ENCODE results near the gene PAIP1.
"Not testable (repeated sequence)": the region's sequence is repeated elsewhere in the genome, so short reads cannot be mapped to it uniquely, and the experiment has no call there.

Gene PAIP1

GRCh38 chr5:43523662-43524072 is 33.2 kb downstream of the PAIP1 start:
- peaks cover 26 to 49% of the 10 kb centered on the region in 2 donors for H3K36me3 Mint-ChIP-seq
- ATAC-seq (replicated peaks) (no peak), DNase-seq (no peak)
- H3K27me3 Mint-ChIP-seq = no peaks in the 10 kb centered on the region
- no peak overlapping the region for H3K27ac Mint-ChIP-seq
- peaks cover 0 to 1% of the 10 kb centered on the region in 2 donors for H3K9me3 Mint-ChIP-seq
- H3K4me3 Mint-ChIP-seq = no peak overlapping the region
- H3K4me1 Mint-ChIP-seq = peaks cover 0 to 1% of the 10 kb centered on the region in 2 donors

- peaks cover 24 to 39% of the 10 kb centered on the region in 2 donors for H3K36me3 Mint-ChIP-seq
- no peaks in the 10 kb centered on the region for H3K27me3 Mint-ChIP-seq
- peaks cover 0 to 2% of the 10 kb centered on the region in 2 donors for H3K9me3 Mint-ChIP-seq
- ATAC-seq (replicated peaks) (no peak), DNase-seq (no peak)
- no peak overlapping the region for H3K4me3 Mint-ChIP-seq
- H3K4me1 Mint-ChIP-seq = peaks cover 6 to 8% of the 10 kb centered on the region in 2 donors
- no peak overlapping the region for H3K27ac Mint-ChIP-seq
These were observed 36.3 kb downstream of the PAIP1 start for GRCh38 chr5:43520615-43521014.

DNA sequence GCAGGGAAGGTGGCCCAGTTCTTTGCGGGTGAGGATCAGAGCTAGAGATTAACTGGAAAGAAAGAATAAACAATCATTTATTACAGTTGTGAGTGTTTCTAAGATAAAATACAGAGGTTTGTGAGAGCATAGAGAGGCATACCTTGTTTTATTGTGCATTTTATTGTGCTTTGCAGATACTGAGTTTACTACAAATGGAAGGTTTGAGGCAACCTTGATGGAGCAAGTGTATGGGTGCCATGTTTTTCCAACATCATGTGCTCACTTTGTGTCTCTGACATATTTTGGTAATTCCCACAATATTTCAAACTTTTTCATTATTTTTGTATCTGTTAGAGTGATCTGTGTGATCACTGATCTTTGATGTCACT is 41.2 kb downstream of the PAIP1 start:
- H3K36me3 Mint-ChIP-seq = peaks cover 5 to 13% of the 10 kb centered on the region in 2 donors
- H3K4me1 Mint-ChIP-seq = peaks cover 16 to 31% of the 10 kb centered on the region in 2 donors
- DNase-seq (no peak), ATAC-seq (replicated peaks) (no peak)
- H3K27me3 Mint-ChIP-seq = no peaks in the 10 kb centered on the region
- peak overlapping the region; percentile 89 to 95 for H3K4me3 Mint-ChIP-seq
- peaks cover 0 to 1% of the 10 kb centered on the region in 2 donors for H3K9me3 Mint-ChIP-seq
- H3K27ac Mint-ChIP-seq = peak overlapping the region; percentile 93

DNA sequence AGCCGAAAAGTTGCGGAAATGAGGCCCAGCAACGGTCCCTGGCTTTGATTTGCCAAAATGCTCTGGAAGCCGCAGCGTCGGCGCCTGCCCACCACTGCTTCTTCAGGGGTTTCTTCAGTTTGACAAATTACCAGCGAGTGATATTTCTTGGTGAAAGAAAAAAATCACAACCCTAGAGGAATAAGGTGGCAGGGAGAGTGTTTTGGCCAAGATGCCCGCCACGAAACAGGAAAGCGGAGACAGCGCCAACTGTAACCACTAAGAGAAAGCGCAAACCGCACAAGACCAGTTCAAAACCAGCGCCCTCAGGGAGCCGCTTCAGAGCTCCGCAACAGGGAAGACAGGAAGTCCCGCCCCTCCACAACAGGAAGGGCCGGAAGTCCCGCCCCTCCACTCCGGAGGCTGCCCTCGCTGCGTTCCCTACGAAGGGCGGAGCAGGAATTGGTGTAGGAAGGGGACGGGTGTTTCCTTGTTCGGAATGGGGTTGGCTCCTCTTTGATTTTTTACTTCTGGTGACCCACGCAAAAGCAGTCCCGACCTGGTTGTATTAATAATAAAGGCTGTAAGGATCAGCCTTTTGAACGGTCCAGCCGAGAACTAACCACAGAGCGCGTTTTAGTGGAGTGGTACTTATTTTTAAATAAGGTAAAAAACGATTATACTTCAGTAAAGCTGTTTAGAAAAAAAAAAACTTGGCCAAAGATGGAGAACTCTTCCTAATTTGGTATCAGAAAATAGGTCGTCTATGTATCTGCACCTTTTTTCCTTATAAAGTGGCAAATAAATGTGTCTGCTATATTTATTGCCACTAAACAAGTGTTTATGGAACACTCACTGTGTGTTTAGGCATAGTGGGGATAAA is 41.8 kb downstream of the PAIP1 start, which contains the start of gene C5orf34:
Gene C5orf34 (minus strand): TSS at position 333 of the 862 bp plus-strand sequence. CDS start 5,809 bp downstream, outside the sequence.
- peak; percentile 99 for ATAC-seq (replicated peaks)
- peaks cover 0 to 1% of the 10 kb centered on the region in 2 donors for H3K9me3 Mint-ChIP-seq
- H3K27ac Mint-ChIP-seq = peak within 1 kb of the TSS; percentile 93
- H3K4me3 Mint-ChIP-seq = peak within 1 kb of the TSS; percentile 89 to 95
- peaks cover 14 to 31% of the 10 kb centered on the region in 2 donors for H3K4me1 Mint-ChIP-seq
- no peaks in the 10 kb centered on the region for H3K27me3 Mint-ChIP-seq
- peak; percentile 90 for DNase-seq
- peaks cover 6 to 10% of the 10 kb centered on the region in 2 donors for H3K36me3 Mint-ChIP-seq

GRCh38 chr5:43514471-43514815 is 42.4 kb downstream of the PAIP1 start:
- ATAC-seq (replicated peaks) (peak; percentile 49), DNase-seq (no peak)
- H3K27ac Mint-ChIP-seq = peak overlapping the region; percentile 93
- peaks cover 14 to 31% of the 10 kb centered on the region in 2 donors for H3K4me1 Mint-ChIP-seq
- peaks cover 6 to 10% of the 10 kb centered on the region in 2 donors for H3K36me3 Mint-ChIP-seq
- H3K4me3 Mint-ChIP-seq = peak overlapping the region; percentile 89 to 95
- H3K27me3 Mint-ChIP-seq = no peaks in the 10 kb centered on the region
- H3K9me3 Mint-ChIP-seq = peaks cover 0 to 1% of the 10 kb centered on the region in 2 donors

GRCh38 chr5:43514025-43514424 is 42.9 kb downstream of the PAIP1 start:
- peak overlapping the region; percentile 89 to 95 for H3K4me3 Mint-ChIP-seq
- H3K36me3 Mint-ChIP-seq = peaks cover 6 to 10% of the 10 kb centered on the region in 2 donors
- ATAC-seq (replicated peaks) (no peak), DNase-seq (no peak)
- peaks cover 14 to 31% of the 10 kb centered on the region in 2 donors for H3K4me1 Mint-ChIP-seq
- no peaks in the 10 kb centered on the region for H3K27me3 Mint-ChIP-seq
- no peak overlapping the region for H3K27ac Mint-ChIP-seq
- peaks cover 0 to 1% of the 10 kb centered on the region in 2 donors for H3K9me3 Mint-ChIP-seq

GRCh38 chr5:43511062-43511461 is 45.8 kb downstream of the PAIP1 start:
- not testable (repeated sequence) for H3K9me3 Mint-ChIP-seq; H3K4me3 Mint-ChIP-seq; DNase-seq; H3K27ac Mint-ChIP-seq; ATAC-seq (replicated peaks); H3K36me3 Mint-ChIP-seq; H3K27me3 Mint-ChIP-seq
- H3K4me1 Mint-ChIP-seq = peaks cover 10 to 24% of the 10 kb centered on the region in 2 donors

DNA sequence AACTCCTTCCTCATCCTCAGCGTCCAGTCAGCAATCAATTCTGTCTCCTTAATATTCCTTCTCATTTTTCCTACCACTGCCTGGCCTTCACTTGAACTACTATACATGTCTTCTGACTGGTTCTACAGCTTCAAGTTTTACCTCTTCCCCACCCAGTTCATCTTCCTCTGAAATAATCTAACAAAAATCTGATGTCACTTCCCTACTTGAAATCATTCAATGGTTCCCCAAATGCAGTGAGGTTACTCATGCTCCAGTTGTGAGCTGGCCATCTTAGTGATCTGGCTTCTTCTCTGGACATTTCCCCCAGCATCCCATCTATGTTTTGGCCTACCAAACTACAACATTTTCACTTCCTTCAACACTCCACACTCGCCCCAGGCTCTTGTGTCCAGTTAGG is 58.3 kb downstream of the PAIP1 start:
- DNase-seq = no peak
- Mint-ChIP-seq H3K9me3 (no peaks in the 10 kb centered on the region), H3K4me3 (no peak overlapping the region), H3K36me3 (peaks cover 7 to 12% of the 10 kb centered on the region in 2 donors), H3K27me3 (no peaks in the 10 kb centered on the region), H3K4me1 (no peaks in the 10 kb centered on the region), H3K27ac (no peak overlapping the region)
- ATAC-seq (replicated peaks) = no peak

DNA sequence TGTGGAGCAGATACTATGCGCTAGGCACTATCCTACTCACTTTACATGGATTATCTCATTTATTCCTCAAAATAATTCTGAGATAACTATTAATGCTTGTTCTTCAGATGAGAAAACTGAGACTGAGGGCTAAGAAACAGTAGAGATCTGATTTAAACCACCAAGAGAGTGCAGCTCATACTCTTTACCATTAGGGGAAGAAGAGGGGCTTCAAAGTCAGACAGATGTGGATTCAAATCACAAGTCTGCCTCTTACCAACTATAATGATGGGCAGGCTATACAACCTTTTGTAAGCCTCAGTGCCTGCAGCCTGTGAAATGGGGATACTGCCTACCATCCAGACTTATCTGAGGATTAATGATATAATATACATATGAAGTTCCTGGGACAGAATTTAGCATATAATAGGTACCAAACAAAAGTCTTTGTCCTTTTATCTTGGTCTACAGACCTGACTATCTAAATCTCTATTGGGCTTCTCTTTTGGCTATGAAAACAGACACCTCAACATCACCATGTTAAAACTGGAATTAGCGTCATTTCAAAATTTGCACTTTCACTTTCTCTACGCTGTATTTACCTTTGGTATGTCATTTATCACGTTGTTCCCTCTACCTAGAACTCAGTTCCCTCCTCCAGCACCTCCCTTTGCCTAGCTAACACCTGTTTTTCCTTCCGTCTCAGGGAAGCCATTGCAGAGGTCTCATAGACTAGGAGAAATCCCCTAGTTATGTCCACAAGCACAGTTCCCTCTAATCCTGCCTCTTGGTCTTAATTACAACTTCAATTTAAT is 59.4 kb downstream of the PAIP1 start:
- H3K4me1 Mint-ChIP-seq = no peaks in the 10 kb centered on the region
- no peaks in the 10 kb centered on the region for H3K27me3 Mint-ChIP-seq
- peaks cover 7 to 9% of the 10 kb centered on the region in 2 donors for H3K36me3 Mint-ChIP-seq
- no peak overlapping the region for H3K4me3 Mint-ChIP-seq
- H3K27ac Mint-ChIP-seq = no peak overlapping the region
- no peak for ATAC-seq (replicated peaks)
- H3K9me3 Mint-ChIP-seq = no peaks in the 10 kb centered on the region
- DNase-seq = no peak

DNA sequence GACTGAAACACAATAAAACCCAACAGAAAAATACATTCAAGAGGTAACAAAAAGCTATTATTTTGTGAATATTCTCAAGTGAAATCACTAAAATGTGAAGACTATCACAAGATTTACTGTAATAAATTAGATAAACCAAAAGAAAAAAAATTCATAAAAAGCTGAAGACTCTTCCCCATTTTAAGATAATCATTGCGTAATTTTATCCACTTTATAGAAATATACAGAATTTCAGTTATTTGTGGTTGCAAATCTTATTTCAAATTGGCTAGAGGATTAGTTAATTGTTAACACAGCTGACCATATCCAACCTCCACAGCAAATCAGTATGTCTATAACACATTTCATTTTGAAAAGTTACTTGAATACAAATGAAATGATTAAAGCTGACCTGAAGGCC is 65.6 kb downstream of the PAIP1 start:
- no peaks in the 10 kb centered on the region for H3K27me3 Mint-ChIP-seq
- no peak overlapping the region for H3K4me3 Mint-ChIP-seq
- DNase-seq = no peak
- peaks cover 5 to 10% of the 10 kb centered on the region in 2 donors for H3K36me3 Mint-ChIP-seq
- H3K9me3 Mint-ChIP-seq = no peaks in the 10 kb centered on the region
- H3K4me1 Mint-ChIP-seq = peaks cover 0 to 2% of the 10 kb centered on the region in 2 donors
- ATAC-seq (replicated peaks) = no peak
- no peak overlapping the region for H3K27ac Mint-ChIP-seq

- no peak for ATAC-seq (replicated peaks)
- Mint-ChIP-seq H3K27me3 (no peaks in the 10 kb centered on the region), H3K4me1 (peaks cover 12 to 26% of the 10 kb centered on the region in 2 donors), H3K4me3 (no peak overlapping the region), H3K9me3 (no peaks in the 10 kb centered on the region), H3K36me3 (peaks cover 6 to 15% of the 10 kb centered on the region in 2 donors), H3K27ac (no peak overlapping the region)
- DNase-seq = no peak
These were observed 70.5 kb downstream of the PAIP1 start for GRCh38 chr5:43486353-43486752.

- H3K36me3 Mint-ChIP-seq = peaks cover 6 to 18% of the 10 kb centered on the region in 2 donors
- peak overlapping the region in 1 of 2 donors; percentile 10 for H3K4me3 Mint-ChIP-seq
- H3K9me3 Mint-ChIP-seq = no peaks in the 10 kb centered on the region
- DNase-seq = no peak
- peaks cover 12 to 26% of the 10 kb centered on the region in 2 donors for H3K4me1 Mint-ChIP-seq
- peak overlapping the region; percentile 100 for H3K27ac Mint-ChIP-seq
- ATAC-seq (replicated peaks) = no peak
- no peaks in the 10 kb centered on the region for H3K27me3 Mint-ChIP-seq
These were observed 71.5 kb downstream of the PAIP1 start for GRCh38 chr5:43485406-43485805.

DNA sequence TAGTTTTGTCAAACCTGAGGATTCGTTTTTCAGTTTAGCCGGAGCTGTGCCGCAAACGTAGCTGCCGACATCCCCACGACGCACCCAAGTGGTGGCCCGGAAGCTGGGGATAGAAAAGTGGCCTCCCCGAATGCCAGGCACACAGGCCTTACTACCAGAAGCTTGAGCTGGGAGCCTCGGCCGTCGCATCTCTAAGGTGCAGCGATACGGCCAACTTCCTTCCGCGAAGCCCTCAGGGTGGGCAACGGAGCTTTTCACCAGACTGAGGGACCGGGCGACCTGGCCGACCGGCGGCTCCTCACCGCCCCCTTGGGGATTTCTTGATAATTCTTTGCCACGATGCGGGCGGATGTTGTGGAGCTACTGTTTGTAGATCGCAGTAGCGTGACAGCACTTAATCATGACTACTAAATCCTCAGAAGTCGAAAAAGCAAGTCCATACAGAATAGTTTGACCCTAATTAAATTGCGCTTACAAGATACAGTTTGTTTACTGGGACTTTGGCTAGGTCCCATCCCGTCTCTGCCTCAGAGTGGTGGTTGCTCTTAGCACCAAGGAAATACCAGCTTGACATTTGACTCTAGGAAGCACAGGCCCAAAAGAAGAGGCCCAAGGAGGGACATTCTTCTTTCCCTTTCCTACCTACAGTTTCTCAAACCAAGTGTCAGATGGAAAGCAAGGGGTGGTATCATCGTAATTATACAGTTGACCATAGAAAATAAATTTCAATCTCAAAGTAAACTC is 72.6 kb downstream of the PAIP1 start:
- H3K4me1 Mint-ChIP-seq = peaks cover 14 to 26% of the 10 kb centered on the region in 2 donors
- H3K36me3 Mint-ChIP-seq = peaks cover 3 to 18% of the 10 kb centered on the region in 2 donors
- H3K27me3 Mint-ChIP-seq = no peaks in the 10 kb centered on the region
- H3K4me3 Mint-ChIP-seq = peak overlapping the region; percentile 89 to 97
- H3K9me3 Mint-ChIP-seq = no peaks in the 10 kb centered on the region
- DNase-seq (peak; percentile 87), ATAC-seq (replicated peaks) (peak; percentile 72 to 78)
- H3K27ac Mint-ChIP-seq = peak overlapping the region; percentile 100

All from stimulated activated naive B cell treated with anti-CD40 and anti-IgM and Interleukin-4, amounts not matched to agents 10 μg/mL and 1 μg/mL and 100 μg/mL, for 72 hours (primary cell).